HG03066 (cell line): Measurements from ENCODE around the gene SLC25A52.
A peak's percentile ranks its signal among the peaks of the same experiment; 100 is the strongest.
"Not testable (repeated sequence)": the region's sequence is repeated elsewhere in the genome, so short reads cannot be mapped to it uniquely, and the experiment has no call there.

Source experiments
- ATAC-seq: cut with Tn5 transposase; IDR thresholded peaks from one replicate; pipeline ENCODE4 v1.9.1; 2021; ENCODE audit warnings: low read depth; ENCODE audit not compliant: unreplicated experiment

SLC25A52 gene

GRCh38 chr18:31760695-31761094 is at the start of gene SLC25A52:
Gene SLC25A52, minus strand, starts transcription at chr18:31760880. Its CDS starts 219 bp downstream, at chr18:31760661.
- ATAC-seq: no peak

GRCh38 chr18:31809049-31809448 is 48.4 kb upstream of the SLC25A52 start:
- ATAC-seq: not testable (repeated sequence)

GRCh38 chr18:31801078-31801477 is 40.4 kb upstream of the SLC25A52 start:
- no peak for ATAC-seq

- ATAC-seq: not testable (repeated sequence)
These were observed 38.6 kb upstream of the SLC25A52 start for GRCh38 chr18:31799257-31799656.

- no peak for ATAC-seq
These were observed 37.7 kb upstream of the SLC25A52 start for GRCh38 chr18:31798399-31798798.

GRCh38 chr18:31795747-31796146 is 35.1 kb upstream of the SLC25A52 start:
- no peak for ATAC-seq

GRCh38 chr18:31793531-31793930 is 32.9 kb upstream of the SLC25A52 start:
- no peak for ATAC-seq

GRCh38 chr18:31792580-31792911 is 31.9 kb upstream of the SLC25A52 start:
- ATAC-seq: no peak

GRCh38 chr18:31791817-31792579 is 31.3 kb upstream of the SLC25A52 start:
- peak; percentile 97 for ATAC-seq

- no peak for ATAC-seq
These were observed 28.7 kb upstream of the SLC25A52 start for GRCh38 chr18:31789409-31789808.

- ATAC-seq: no peak
These were observed 22.4 kb upstream of the SLC25A52 start for GRCh38 chr18:31783059-31783458.

GRCh38 chr18:31778391-31778950 is 17.8 kb upstream of the SLC25A52 start:
- no peak for ATAC-seq

GRCh38 chr18:31776093-31776492 is 15.4 kb upstream of the SLC25A52 start:
- no peak for ATAC-seq

- ATAC-seq: peak; percentile 17
These were observed 14.3 kb upstream of the SLC25A52 start for GRCh38 chr18:31774962-31775361.

GRCh38 chr18:31774477-31774785 is 13.8 kb upstream of the SLC25A52 start:
- peak; percentile 85 for ATAC-seq

GRCh38 chr18:31773774-31774476 is 13.2 kb upstream of the SLC25A52 start:
- ATAC-seq: peak; percentile 27

GRCh38 chr18:31772699-31773098 is 12.0 kb upstream of the SLC25A52 start:
- ATAC-seq: no peak

GRCh38 chr18:31750273-31750672 is 10.4 kb downstream of the SLC25A52 start:
- ATAC-seq: no peak

GRCh38 chr18:31746396-31746795 is 14.3 kb downstream of the SLC25A52 start:
- ATAC-seq: no peak

GRCh38 chr18:31744321-31745067 is 16.2 kb downstream of the SLC25A52 start:
- ATAC-seq: no peak

GRCh38 chr18:31743600-31743999 is 17.1 kb downstream of the SLC25A52 start:
- not testable (repeated sequence) for ATAC-seq
